Adipocyte (in vitro differentiated cells): ENCODE measurements around the gene PGPEP1.
A peak's percentile ranks its signal among the peaks of the same experiment; 100 is the strongest.
"Not testable (repeated sequence)": the region's sequence is repeated elsewhere in the genome, so short reads cannot be mapped to it uniquely, and the experiment has no call there.

Experiments used
- DNase-seq: peaks from one replicate; pipeline ENCODE4 v3.0.0-alpha.2; 2015; ENCODE audit warnings: low read depth
- H3K27me3 ChIP-seq: replicated peaks from 2 replicates; pipeline ENCODE4 v1.7.0; 2013; ENCODE audit warnings: mild to moderate bottlenecking, low read length, moderate library complexity; ENCODE audit not compliant: control insufficient read depth, insufficient read depth
- H3K36me3 ChIP-seq: 2 replicates; pipeline ENCODE4 v1.7.0; 2013; ENCODE audit warnings: low read length, mild to moderate bottlenecking, moderate library complexity; ENCODE audit not compliant: control insufficient read depth, insufficient read depth, severe bottlenecking
- H3K4me1 ChIP-seq: 2 replicates; pipeline ENCODE4 v1.7.0; 2013; ENCODE audit warnings: mild to moderate bottlenecking, low read length, moderate library complexity; ENCODE audit not compliant: control insufficient read depth, insufficient read depth
- H3K4me3 ChIP-seq: 2 replicates; pipeline ENCODE4 v1.7.0; 2013; ENCODE audit warnings: mild to moderate bottlenecking, low read length, moderate library complexity
- H3K9ac ChIP-seq: 2 replicates; pipeline ENCODE4 v1.7.0; 2013; ENCODE audit warnings: mild to moderate bottlenecking, low read length, moderate library complexity
- H3K9me3 ChIP-seq: 2 replicates; pipeline ENCODE4 v1.7.0; 2013; ENCODE audit warnings: mild to moderate bottlenecking, low read length, moderate library complexity; ENCODE audit not compliant: control insufficient read depth

PGPEP1 gene

GRCh38 chr19:18401580-18402112 is 61.2 kb downstream of the PGPEP1 start:
- Histone ChIP-seq H3K4me1 (peaks cover 7% of the 10 kb centered on the region), H3K4me3 (no peak overlapping the region)
- DNase-seq = peak; percentile 67

GRCh38 chr19:18402455-18403248 is 62.3 kb downstream of the PGPEP1 start:
- H3K36me3 ChIP-seq, H3K9me3 ChIP-seq, H3K4me3 ChIP-seq, H3K27me3 ChIP-seq, DNase-seq, H3K9ac ChIP-seq, H3K4me1 ChIP-seq: not testable (repeated sequence)

More at GRCh38 chr19:18401580-18402112, 61.2 kb downstream of the PGPEP1 start:
- Histone ChIP-seq H3K36me3 (no peaks in the 10 kb centered on the region), H3K27me3 (peaks cover 7% of the 10 kb centered on the region), H3K9me3 (no peaks in the 10 kb centered on the region), H3K9ac (no peak overlapping the region)

- not testable (repeated sequence) for H3K27me3 ChIP-seq, H3K36me3 ChIP-seq, DNase-seq, H3K9ac ChIP-seq, H3K4me1 ChIP-seq, H3K4me3 ChIP-seq, H3K9me3 ChIP-seq
Observed at GRCh38 chr19:18405754-18406153, 65.4 kb downstream of the PGPEP1 start.

GRCh38 chr19:18406749-18407148 is 66.4 kb downstream of the PGPEP1 start:
- Histone ChIP-seq H3K36me3 (no peaks in the 10 kb centered on the region), H3K4me1 (peaks cover 3% of the 10 kb centered on the region), H3K4me3 (no peak overlapping the region), H3K27me3 (no peaks in the 10 kb centered on the region), H3K9ac (no peak overlapping the region), H3K9me3 (no peaks in the 10 kb centered on the region)
- DNase-seq = no peak

- Histone ChIP-seq H3K4me3 (no peak overlapping the region), H3K36me3 (no peaks in the 10 kb centered on the region), H3K4me1 (peaks cover 3% of the 10 kb centered on the region), H3K9ac (no peak overlapping the region), H3K9me3 (no peaks in the 10 kb centered on the region), H3K27me3 (no peaks in the 10 kb centered on the region)
- DNase-seq = no peak
Observed at GRCh38 chr19:18408053-18408476, 67.7 kb downstream of the PGPEP1 start.

GRCh38 chr19:18412610-18413239 is 72.3 kb downstream of the PGPEP1 start:
- Histone ChIP-seq H3K4me3 (no peak overlapping the region), H3K27me3 (no peaks in the 10 kb centered on the region), H3K9ac (no peak overlapping the region), H3K4me1 (peaks cover 31% of the 10 kb centered on the region), H3K36me3 (no peaks in the 10 kb centered on the region), H3K9me3 (no peaks in the 10 kb centered on the region)
- DNase-seq = no peak

- Histone ChIP-seq H3K9ac (peak overlapping the region; percentile 86), H3K27me3 (no peaks in the 10 kb centered on the region), H3K4me3 (peak overlapping the region; percentile 70), H3K36me3 (no peaks in the 10 kb centered on the region), H3K9me3 (no peaks in the 10 kb centered on the region), H3K4me1 (peaks cover 43% of the 10 kb centered on the region)
- no peak for DNase-seq
Observed at GRCh38 chr19:18414504-18415177, 74.2 kb downstream of the PGPEP1 start.

GRCh38 chr19:18415178-18415867 is 74.9 kb downstream of the PGPEP1 start:
- no peaks in the 10 kb centered on the region for H3K27me3 ChIP-seq
- no peaks in the 10 kb centered on the region for H3K36me3 ChIP-seq
- H3K9me3 ChIP-seq = no peaks in the 10 kb centered on the region
- peak overlapping the region; percentile 70 for H3K4me3 ChIP-seq
- peak overlapping the region; percentile 86 for H3K9ac ChIP-seq
- H3K4me1 ChIP-seq = peaks cover 42% of the 10 kb centered on the region
- DNase-seq = peak; percentile 53

GRCh38 chr19:18416778-18417249 is 76.4 kb downstream of the PGPEP1 start:
- Histone ChIP-seq H3K4me3 (peak overlapping the region; percentile 74), H3K27me3 (no peaks in the 10 kb centered on the region), H3K9ac (peak overlapping the region; percentile 86), H3K9me3 (no peaks in the 10 kb centered on the region), H3K4me1 (peaks cover 49% of the 10 kb centered on the region), H3K36me3 (no peaks in the 10 kb centered on the region)
- DNase-seq = peak; percentile 96

GRCh38 chr19:18417250-18418028 is 77.0 kb downstream of the PGPEP1 start:
- no peaks in the 10 kb centered on the region for H3K27me3 ChIP-seq
- no peaks in the 10 kb centered on the region for H3K36me3 ChIP-seq
- no peaks in the 10 kb centered on the region for H3K9me3 ChIP-seq
- H3K4me3 ChIP-seq = peak overlapping the region; percentile 74
- peak; percentile 91 for DNase-seq
- peak overlapping the region; percentile 86 for H3K9ac ChIP-seq
- H3K4me1 ChIP-seq = peaks cover 49% of the 10 kb centered on the region
